Natural killer cell treated with Interleukin-12 subunit alpha and Interleukin-12 subunit beta and Interleukin-15 and Interleukin-18, amount 100 ng/mL, for 72 hours (primary cell): ENCODE data around the gene EQTN. TPM values are rescaled to one million over a fixed set of nuclear protein-coding genes. Genes with fewer than 3 reads are reported as not detected.
"Not testable (repeated sequence)": the region's sequence is repeated elsewhere in the genome, so short reads cannot be mapped to it uniquely, and the experiment has no call there.

Experiments
- ATAC-seq, 2 donors: fragments of 150-1000 bp; cut with Tn5 transposase in 1 of 2; sonication (Bioruptor Pico), chemical (Tn5 transposase) in 1 of 2; 2 replicates each; pipeline ENCODE4 v1.10.0; 2021
- DNase-seq: peaks from one replicate; pipeline ENCODE4 v3.0.0; 2022; ENCODE audit warnings: low spot score
- H3K27ac Mint-ChIP-seq, 2 donors: 1 replicate in 1 of 2; 2 replicates in 1 of 2; pipeline ENCODE4 v1.8.0; 2022; ENCODE audit warnings: mixed read lengths in 2 of 2, mild to moderate bottlenecking in 1 of 2, moderate library complexity in 1 of 2
- H3K27me3 Mint-ChIP-seq, 2 donors: 1 replicate in 1 of 2; 2 replicates in 1 of 2; pipeline ENCODE4 v1.8.0; 2022; ENCODE audit warnings: mixed read lengths in 2 of 2
- H3K36me3 Mint-ChIP-seq: one replicate; pipeline ENCODE4 v1.8.0; 2022; ENCODE audit warnings: mixed read lengths
- H3K4me1 Mint-ChIP-seq, 2 donors: 1 replicate in 1 of 2; 2 replicates in 1 of 2; pipeline ENCODE4 v1.8.0; 2022; ENCODE audit warnings: low read depth in 2 of 2, mixed read lengths in 2 of 2, mild to moderate bottlenecking in 1 of 2
- H3K4me3 Mint-ChIP-seq: one replicate; pipeline ENCODE4 v1.8.0; 2022; ENCODE audit warnings: mixed read lengths
- H3K9me3 Mint-ChIP-seq: 2 replicates; pipeline ENCODE4 v1.8.0; 2022; ENCODE audit warnings: mixed read lengths
- total RNA-seq, 2 donors: library from RNA; stranded (reverse); gene quantifications; one replicate each; pipeline ENCODE4 v1.2.3, GENCODE V29; 2022

The EQTN gene
- total RNA-seq, 2 donors from 2014 or later, result not detected

DNA sequence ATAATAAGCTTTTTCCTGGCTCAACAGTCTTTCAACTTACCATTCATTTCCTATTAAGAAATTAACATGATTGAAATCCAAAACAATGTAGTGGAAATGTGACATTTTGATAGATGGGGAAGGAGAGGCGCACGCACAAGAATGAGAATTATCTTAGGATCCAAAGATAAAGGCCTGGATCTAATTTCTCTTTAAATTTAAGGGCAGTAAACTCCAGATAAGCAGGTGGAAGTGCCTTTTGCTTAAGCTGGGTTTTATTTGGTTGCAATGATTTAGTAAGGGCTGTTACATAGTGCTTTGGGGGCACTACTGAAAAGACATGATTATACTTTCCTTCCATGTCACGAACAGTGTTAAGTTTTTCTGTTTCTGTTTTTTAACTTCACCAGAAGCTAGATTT lies 17.3 kb downstream of the EQTN start:
- H3K4me3 Mint-ChIP-seq, result no peak overlapping the region
- no peaks in the 10 kb centered on the region for H3K36me3 Mint-ChIP-seq
- DNase-seq (no peak), ATAC-seq (no peak)
- peaks cover 3 to 5% of the 10 kb centered on the region in 2 donors for H3K4me1 Mint-ChIP-seq
- no peaks in the 10 kb centered on the region for H3K9me3 Mint-ChIP-seq
- no peak overlapping the region for H3K27ac Mint-ChIP-seq
- H3K27me3 Mint-ChIP-seq, result no peaks in the 10 kb centered on the region

DNA sequence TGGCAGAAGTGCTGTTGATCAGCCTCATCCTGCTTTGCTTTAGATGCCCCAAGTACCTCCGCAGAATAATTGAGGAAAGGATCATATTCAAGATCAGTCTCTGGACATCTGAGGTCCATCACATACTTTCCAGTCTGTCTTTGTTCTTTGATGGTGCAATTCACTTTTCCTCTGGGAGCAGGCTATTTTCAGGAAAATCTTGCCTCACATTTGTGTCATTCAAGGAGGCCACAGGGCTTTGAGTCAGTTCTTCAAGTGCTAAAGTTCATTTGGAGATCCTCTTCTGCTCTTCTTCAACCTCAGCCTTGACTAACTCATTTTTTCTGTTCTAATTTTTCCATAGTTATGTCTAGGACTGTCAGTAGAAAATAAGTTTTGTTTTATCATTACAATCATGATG lies 18.6 kb downstream of the EQTN start:
- DNase-seq, result no peak
- Mint-ChIP-seq H3K27ac (no peak overlapping the region), H3K27me3 (no peaks in the 10 kb centered on the region), H3K4me3 (no peak overlapping the region), H3K4me1 (peaks cover 3 to 5% of the 10 kb centered on the region in 2 donors), H3K9me3 (no peaks in the 10 kb centered on the region), H3K36me3 (no peaks in the 10 kb centered on the region)
- no peak for ATAC-seq

DNA sequence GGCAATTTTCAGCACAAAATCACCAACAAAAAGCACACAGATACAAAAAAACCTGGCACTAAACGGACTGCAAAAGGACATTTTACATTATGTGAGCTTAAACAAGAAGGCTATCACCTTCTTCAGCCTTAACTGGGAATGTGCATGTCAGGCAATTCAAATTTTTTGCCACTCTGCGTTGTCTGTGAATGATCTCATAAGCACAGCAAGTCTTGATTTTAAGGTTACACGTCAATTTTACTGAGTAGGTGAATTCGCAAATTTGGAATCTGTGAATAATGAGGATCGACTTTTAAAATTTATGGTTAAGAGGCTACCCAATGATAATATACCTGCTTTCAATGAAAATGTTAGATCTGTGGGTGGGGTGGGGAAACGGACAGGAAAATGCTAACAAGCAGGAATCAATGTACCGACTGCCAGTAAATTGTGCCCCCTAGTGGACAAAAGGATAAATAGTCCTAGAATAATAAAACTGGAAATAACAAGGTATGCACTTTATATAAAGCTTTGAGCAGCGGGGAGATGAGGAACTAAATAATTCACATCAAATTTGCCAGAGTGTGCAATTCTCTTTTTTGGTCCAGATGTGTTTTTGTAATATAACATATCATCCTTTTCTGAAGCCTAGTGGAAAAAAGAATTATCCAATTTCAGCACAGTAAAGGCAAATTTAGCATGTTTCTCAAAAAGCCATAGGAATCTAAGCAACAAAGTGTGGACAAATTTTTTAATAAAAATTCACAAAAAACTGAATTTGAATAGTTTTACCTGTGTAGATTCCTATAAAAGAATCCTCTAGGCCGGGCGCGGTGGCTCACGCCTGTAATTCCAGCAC lies 20.5 kb downstream of the EQTN start:
- no peak for ATAC-seq
- Mint-ChIP-seq H3K27me3 (no peaks in the 10 kb centered on the region), H3K4me1 (peaks cover 3 to 5% of the 10 kb centered on the region in 2 donors), H3K36me3 (no peaks in the 10 kb centered on the region), H3K9me3 (no peaks in the 10 kb centered on the region), H3K4me3 (no peak overlapping the region), H3K27ac (no peak overlapping the region)
- no peak for DNase-seq

DNA sequence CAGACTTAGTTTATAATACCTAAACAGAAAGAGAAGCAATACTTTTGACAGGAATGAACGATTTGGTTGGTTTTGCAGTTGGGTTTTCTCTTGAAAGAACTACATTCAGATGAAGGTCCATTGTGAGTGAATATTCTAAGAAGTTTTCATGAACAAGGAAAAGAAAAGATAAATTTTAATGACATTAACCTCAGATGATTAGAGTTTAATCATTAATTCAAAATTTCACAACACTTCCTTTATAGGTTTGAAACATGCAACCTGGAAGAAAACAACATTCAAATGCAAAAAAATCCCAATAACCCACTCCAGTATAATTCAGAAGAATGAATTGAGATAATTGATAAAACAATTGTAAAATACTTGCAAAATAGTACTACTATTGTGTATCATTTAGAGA lies 23.8 kb downstream of the EQTN start:
- Mint-ChIP-seq H3K4me3 (no peak overlapping the region), H3K4me1 (peaks cover 3 to 5% of the 10 kb centered on the region in 2 donors), H3K27me3 (no peaks in the 10 kb centered on the region), H3K27ac (no peak overlapping the region), H3K9me3 (no peaks in the 10 kb centered on the region), H3K36me3 (no peaks in the 10 kb centered on the region)
- no peak for DNase-seq
- ATAC-seq, result no peak

DNA sequence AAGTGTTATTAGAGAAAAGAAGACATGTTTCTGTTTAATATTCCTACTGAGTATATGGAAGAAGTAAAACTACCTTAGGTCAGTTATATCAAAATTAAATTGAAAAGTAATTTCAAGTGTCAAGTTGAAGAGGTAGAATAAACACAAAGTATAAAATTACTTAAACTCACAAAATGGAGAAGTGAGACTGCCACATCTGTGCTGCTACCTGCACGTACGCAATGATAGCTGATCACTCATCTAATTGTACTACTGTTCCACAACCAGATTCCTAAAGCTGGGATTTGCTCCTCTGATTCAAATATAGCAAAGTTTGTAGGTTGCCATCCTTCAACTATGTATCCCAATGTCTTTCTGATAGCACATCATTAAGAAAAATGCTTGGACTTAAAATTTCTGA lies 24.8 kb downstream of the EQTN start:
- Mint-ChIP-seq H3K36me3 (no peaks in the 10 kb centered on the region), H3K27ac (no peak overlapping the region), H3K4me1 (peaks cover 3 to 5% of the 10 kb centered on the region in 2 donors), H3K27me3 (no peaks in the 10 kb centered on the region), H3K9me3 (no peaks in the 10 kb centered on the region), H3K4me3 (no peak overlapping the region)
- DNase-seq, result no peak
- no peak for ATAC-seq

DNA sequence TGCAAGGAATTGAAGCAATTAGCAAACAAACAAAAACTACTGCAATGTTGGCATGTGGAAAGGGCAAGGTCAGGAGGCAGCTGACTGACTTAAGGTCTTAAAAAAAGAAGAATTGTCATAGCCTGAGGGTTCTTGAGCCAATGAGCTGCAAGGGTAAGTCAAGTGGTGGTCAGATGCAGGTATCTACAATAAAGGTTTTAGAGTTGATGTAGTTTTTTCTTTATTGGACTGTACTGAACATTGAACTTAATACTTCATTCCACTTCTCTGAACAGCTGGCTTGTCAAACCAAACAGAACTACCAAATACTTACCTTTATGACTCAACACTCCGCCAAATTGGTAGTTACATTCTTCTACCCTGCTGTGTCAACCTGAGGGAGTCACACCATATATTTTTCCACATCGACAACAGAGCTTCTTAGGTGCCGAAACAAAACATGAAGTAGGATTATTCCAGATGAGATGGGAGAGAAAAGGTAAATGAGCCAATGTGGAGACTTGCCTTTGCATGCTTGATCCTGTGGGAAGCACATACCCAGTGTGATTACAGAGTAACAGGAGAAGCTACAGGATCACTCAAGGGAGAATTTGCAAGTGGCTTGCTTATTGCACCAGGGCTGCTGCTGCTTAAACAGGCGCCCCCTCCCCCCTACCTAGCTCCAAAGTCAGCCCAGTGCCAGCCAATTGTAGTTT lies 35.3 kb downstream of the EQTN start:
- H3K4me3 Mint-ChIP-seq, result no peak overlapping the region
- no peaks in the 10 kb centered on the region for H3K36me3 Mint-ChIP-seq
- H3K4me1 Mint-ChIP-seq, result no peaks in the 10 kb centered on the region
- no peaks in the 10 kb centered on the region for H3K9me3 Mint-ChIP-seq
- ATAC-seq (no peak), DNase-seq (no peak)
- H3K27ac Mint-ChIP-seq, result no peak overlapping the region
- no peaks in the 10 kb centered on the region for H3K27me3 Mint-ChIP-seq

DNA sequence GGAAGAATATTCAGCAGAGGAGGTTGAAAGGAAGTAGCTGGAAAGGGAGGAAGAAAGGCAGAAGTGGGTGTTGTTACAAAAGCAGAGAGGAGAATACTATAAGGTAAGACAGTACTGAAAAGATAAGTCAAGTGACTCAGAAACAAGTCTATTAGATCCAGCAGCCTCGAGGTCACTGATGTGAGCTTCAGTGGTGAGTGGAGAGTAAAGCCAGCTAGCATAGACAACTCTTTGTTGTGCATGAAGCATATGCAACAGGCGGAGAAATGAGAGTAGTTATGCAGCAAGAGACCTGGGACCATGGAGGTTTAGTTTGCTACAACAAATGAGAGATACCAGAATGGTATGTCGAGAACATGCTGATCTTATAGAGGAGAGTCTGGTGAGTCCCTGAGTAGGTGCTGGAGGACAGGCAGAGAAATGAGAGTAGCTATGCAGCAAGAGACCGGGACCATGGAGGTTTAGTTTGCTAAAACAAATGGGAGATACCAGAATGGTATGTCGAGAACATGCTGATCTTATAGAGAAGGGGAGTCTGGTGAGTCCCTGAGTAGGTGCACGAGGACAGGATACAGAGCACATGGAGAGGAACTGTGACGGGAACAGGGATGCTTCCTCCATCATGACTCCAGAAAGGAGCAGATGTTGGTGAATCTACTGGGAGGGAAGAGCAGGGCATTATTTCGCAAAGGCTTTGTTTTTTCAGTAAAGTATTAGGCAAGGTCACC lies 36.0 kb downstream of the EQTN start:
- ATAC-seq (no peak), DNase-seq (no peak)
- H3K36me3 Mint-ChIP-seq, result no peaks in the 10 kb centered on the region
- H3K27me3 Mint-ChIP-seq, result no peaks in the 10 kb centered on the region
- no peak overlapping the region for H3K4me3 Mint-ChIP-seq
- no peak overlapping the region for H3K27ac Mint-ChIP-seq
- no peaks in the 10 kb centered on the region for H3K4me1 Mint-ChIP-seq
- no peaks in the 10 kb centered on the region for H3K9me3 Mint-ChIP-seq

DNA sequence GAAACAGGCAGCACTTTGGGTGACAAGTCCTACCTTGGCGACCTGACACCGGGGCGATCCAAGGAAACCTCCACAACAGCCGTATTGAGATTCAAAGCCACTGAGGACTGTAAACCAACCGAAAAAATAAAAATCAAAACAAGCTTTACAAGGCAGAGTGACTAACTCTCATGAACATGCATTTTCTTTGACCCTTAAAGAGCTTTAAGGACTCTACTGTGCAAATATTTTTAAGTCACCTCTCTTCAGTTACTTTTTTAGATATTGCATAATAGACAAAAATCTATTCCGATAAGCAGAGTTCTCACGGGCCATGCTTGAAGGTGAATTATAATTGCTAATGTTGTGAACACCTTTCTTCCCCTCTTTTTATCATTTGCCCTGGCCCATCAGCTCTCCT lies 38.3 kb downstream of the EQTN start:
- ATAC-seq (no peak), DNase-seq (no peak)
- Mint-ChIP-seq H3K9me3 (peaks cover 6% of the 10 kb centered on the region), H3K36me3 (peaks cover 4% of the 10 kb centered on the region), H3K4me1 (no peaks in the 10 kb centered on the region), H3K27me3 (no peaks in the 10 kb centered on the region), H3K27ac (no peak overlapping the region), H3K4me3 (no peak overlapping the region)

DNA sequence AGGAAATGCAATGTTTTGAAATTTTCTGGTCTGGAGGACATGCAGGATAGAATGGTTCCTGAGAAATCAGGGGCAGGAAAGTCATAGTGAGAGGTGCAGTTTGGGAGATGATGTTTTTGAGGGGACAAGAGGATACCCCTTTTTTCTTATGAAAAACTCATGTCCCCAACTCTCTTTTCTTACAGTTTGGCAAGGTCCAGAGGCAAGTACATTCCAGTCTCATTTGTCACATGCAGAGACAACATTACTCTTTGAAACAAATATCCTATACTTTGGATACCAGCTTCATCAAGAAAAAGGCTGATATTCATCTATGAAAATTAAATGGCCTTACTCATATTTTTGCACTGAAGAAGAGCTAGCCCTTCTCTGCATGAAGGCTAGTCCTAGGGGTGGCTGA lies 48.2 kb downstream of the EQTN start:
- Mint-ChIP-seq H3K4me3 (no peak overlapping the region), H3K27me3 (no peaks in the 10 kb centered on the region), H3K4me1 (no peaks in the 10 kb centered on the region), H3K27ac (no peak overlapping the region), H3K9me3 (peaks cover 6% of the 10 kb centered on the region), H3K36me3 (no peaks in the 10 kb centered on the region)
- ATAC-seq, result no peak
- no peak for DNase-seq

DNA sequence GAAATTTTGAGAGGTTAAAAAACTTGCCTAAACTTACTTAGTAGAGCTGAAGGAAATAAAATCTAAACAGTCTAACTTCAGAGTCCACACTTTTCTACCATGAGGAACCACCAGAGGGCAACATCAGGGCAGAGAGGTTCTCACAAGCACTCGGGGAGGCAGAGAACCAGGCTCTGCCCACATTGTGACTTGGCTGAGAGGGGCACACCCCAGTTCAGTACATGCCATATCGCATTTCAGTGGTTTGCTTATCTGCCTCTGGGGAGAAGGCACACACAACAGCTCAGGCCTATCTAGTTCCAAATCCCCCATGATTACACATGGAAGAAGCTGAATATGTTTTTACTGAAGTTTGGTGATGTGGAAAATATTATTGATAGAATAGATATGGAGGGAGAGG lies 49.2 kb downstream of the EQTN start:
- Mint-ChIP-seq H3K4me1 (no peaks in the 10 kb centered on the region), H3K9me3 (peaks cover 3% of the 10 kb centered on the region), H3K4me3 (no peak overlapping the region), H3K27me3 (no peaks in the 10 kb centered on the region), H3K27ac (no peak overlapping the region), H3K36me3 (no peaks in the 10 kb centered on the region)
- ATAC-seq (no peak), DNase-seq (no peak)

DNA sequence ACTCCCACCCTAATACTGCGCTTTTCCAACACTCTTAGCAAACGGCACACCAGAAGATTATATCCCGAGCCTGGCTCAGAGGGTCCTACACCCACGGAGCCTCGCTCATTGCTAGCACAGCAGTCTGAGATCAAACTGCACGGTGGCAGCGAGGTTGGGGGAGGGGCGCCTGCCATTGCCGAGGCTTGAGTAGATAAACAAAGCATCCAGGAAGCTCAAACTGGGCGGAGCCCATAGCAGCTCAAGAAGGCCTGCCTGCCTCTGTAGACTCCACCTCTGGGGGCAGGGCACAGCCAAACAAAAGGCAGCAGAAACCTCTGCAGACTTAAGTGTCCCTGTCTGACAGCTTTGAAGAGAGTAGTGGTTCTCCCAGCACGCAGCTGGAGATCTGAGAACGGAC lies 57.3 kb downstream of the EQTN start:
- not testable (repeated sequence) for ATAC-seq, H3K9me3 Mint-ChIP-seq, H3K4me1 Mint-ChIP-seq, H3K27me3 Mint-ChIP-seq, H3K36me3 Mint-ChIP-seq, H3K4me3 Mint-ChIP-seq, DNase-seq, H3K27ac Mint-ChIP-seq
